GM12891 (cell line): ENCODE measurements around the gene RIC1.

Source experiments
- PAX5 ChIP-seq: IDR thresholded peaks from 2 replicates; pipeline ENCODE4 v1.6.1; 2011; ENCODE audit warnings: low read length, moderate library complexity, mild to moderate bottlenecking; ENCODE audit not compliant: insufficient read depth, severe bottlenecking
- POLR2A ChIP-seq: IDR thresholded peaks from 2 replicates; pipeline ENCODE4 v1.6.1; 2011; ENCODE audit warnings: low read depth, low read length, control low read depth
- POLR2AphosphoS5 ChIP-seq: IDR thresholded peaks from 2 replicates; pipeline ENCODE4 v1.6.1; 2011; ENCODE audit warnings: low read depth, low read length, control low read depth
- POU2F2 ChIP-seq: IDR thresholded peaks from 2 replicates; pipeline ENCODE4 v1.6.1; 2011; ENCODE audit warnings: low read depth, mild to moderate bottlenecking, control low read depth, low read length, moderate library complexity
- TAF1 ChIP-seq: IDR thresholded peaks from 2 replicates; pipeline ENCODE4 v1.6.1; 2011; ENCODE audit warnings: low read depth, low read length, control low read depth

DNA sequence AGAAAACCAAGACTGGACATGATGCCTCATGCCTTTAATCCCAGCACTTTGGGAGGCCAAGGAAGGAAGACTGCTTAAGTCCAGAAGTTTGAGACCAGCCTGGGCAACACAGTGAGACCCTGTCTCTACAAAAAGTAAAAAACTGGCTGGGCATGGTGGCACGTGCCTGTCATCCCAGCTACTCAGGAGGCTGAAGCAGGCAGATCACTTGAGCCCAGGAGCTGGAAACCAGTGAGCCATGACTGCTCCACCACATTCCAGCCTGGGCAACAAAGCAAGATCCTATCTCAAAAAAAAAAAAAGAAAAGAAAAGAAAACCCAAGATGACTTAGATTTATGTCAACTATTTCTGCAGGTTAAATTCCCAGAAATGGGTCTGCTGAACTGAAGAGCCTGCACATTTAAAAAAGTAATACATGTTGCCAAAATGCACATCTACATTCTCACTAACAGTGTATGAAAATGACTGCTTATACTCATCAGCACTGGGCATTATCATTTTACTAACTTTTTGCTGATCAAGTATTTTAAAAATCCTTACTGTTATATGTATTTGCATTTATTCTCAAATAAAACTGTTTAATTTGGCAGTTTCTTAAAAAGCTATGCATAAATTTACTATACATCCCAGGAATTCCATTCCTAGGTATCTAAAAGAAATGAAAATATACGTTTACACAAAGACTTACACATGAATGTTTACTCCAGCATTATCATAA lies 189.7 kb downstream of the RIC1 start:
- TF ChIP-seq POLR2A (no peak), TAF1 (no peak), POLR2AphosphoS5 (no peak), POU2F2 (no peak), PAX5 (no peak)
